HEK293 (cell line): ENCODE data around the gene BICRA.
A peak's percentile ranks its signal among the peaks of the same experiment; 100 is the strongest.

Source experiments
- CTCF ChIA-PET: fragments of 350-600 bp; formaldehyde crosslinking; extraction: SDS; loops from one replicate; lab custom pipeline; 2021; ENCODE audit warnings: antibody characterized with exemption; lab: Yijun Ruan, JAX
- POLR2A ChIA-PET: fragments of 300-600 bp; formaldehyde crosslinking; extraction: SDS; loops from one replicate; lab custom pipeline; 2020; ENCODE audit warnings: antibody characterized with exemption, inconsistent platforms; lab: Yijun Ruan, JAX
- H3K27ac ChIP-seq: fragments of 200-500 bp; sonication (Bioruptor generic); 2 replicates; pipeline ENCODE4 v1.5.1; 2014; ENCODE audit warnings: low read depth, low read length, control low read depth, inconsistent platforms; ENCODE audit errors: extremely low read depth
- H3K36me3 ChIP-seq, 2 experiments: fragments of 200-500 bp in 1 of 2; sonication (Bioruptor generic) in 1 of 2; 1 replicate in 1 of 2; 2 replicates in 1 of 2; pipeline ENCODE4 v1.5.1; 2014 to 2017; ENCODE audit warnings: inconsistent platforms in 2 of 2, low read length in 2 of 2; ENCODE audit not compliant: control insufficient read depth in 2 of 2, insufficient read depth in 1 of 2
- H3K4me1 ChIP-seq: fragments of 200-500 bp; sonication (Bioruptor generic); 2 replicates; pipeline ENCODE4 v1.5.1; 2014; ENCODE audit warnings: mild to moderate bottlenecking, low read length, inconsistent platforms; ENCODE audit not compliant: control insufficient read depth, insufficient read depth
- H3K4me3 ChIP-seq: 2 replicates; pipeline ENCODE4 v1.5.1; 2011; ENCODE audit warnings: low read depth, mild to moderate bottlenecking, control low read depth, low read length, moderate library complexity
- H3K9me3 ChIP-seq: fragments of 200-500 bp; sonication (Bioruptor generic); 2 replicates; pipeline ENCODE4 v1.5.1; 2014; ENCODE audit warnings: low read depth, low read length, inconsistent platforms; ENCODE audit not compliant: control insufficient read depth, insufficient read depth
- GFI1B ChIP-seq: fragments of 450-650 bp; formaldehyde crosslinking; IDR thresholded peaks from 2 replicates; pipeline ENCODE4 v1.5.1; 2016; ENCODE audit warnings: missing biosample characterization, missing genetic modification characterization
- GLIS1 ChIP-seq: fragments of 450-650 bp; formaldehyde crosslinking; IDR thresholded peaks from 2 replicates; pipeline ENCODE4 v1.5.1; 2016; ENCODE audit warnings: missing biosample characterization, missing genetic modification characterization
- KLF1 ChIP-seq: fragments of 450-650 bp; formaldehyde crosslinking; IDR thresholded peaks from 2 replicates; pipeline ENCODE4 v1.5.1; 2016; ENCODE audit warnings: missing biosample characterization, missing genetic modification characterization
- KLF7 ChIP-seq: fragments of 450-650 bp; formaldehyde crosslinking; IDR thresholded peaks from 2 replicates; pipeline ENCODE4 v1.5.1; 2016; ENCODE audit warnings: missing biosample characterization, missing genetic modification characterization, borderline replicate concordance
- SALL2 ChIP-seq: fragments of 450-650 bp; formaldehyde crosslinking; IDR thresholded peaks from 2 replicates; pipeline ENCODE4 v1.5.0; 2017; ENCODE audit warnings: missing biosample characterization, mild to moderate bottlenecking, missing genetic modification characterization, borderline replicate concordance
- SP2 ChIP-seq: fragments of 450-650 bp; formaldehyde crosslinking; IDR thresholded peaks from 2 replicates; pipeline ENCODE4 v1.5.1; 2016; ENCODE audit warnings: missing biosample characterization, missing genetic modification characterization
- WT1 ChIP-seq: fragments of 450-650 bp; formaldehyde crosslinking; IDR thresholded peaks from 2 replicates; pipeline ENCODE4 v1.5.1; 2016; ENCODE audit warnings: missing biosample characterization, missing genetic modification characterization
- ZIC2 ChIP-seq: fragments of 450-650 bp; formaldehyde crosslinking; IDR thresholded peaks from 2 replicates; pipeline ENCODE4 v1.5.1; 2016; ENCODE audit warnings: missing biosample characterization, missing genetic modification characterization
- ZNF140 ChIP-seq: fragments of 450-650 bp; formaldehyde crosslinking; IDR thresholded peaks from 2 replicates; pipeline ENCODE4 v1.5.1; 2016; ENCODE audit warnings: missing biosample characterization, missing genetic modification characterization
- ZNF174 ChIP-seq: fragments of 450-650 bp; formaldehyde crosslinking; IDR thresholded peaks from 2 replicates; pipeline ENCODE4 v1.5.0; 2017; ENCODE audit warnings: missing biosample characterization, mild to moderate bottlenecking, missing genetic modification characterization
- ZNF202 ChIP-seq: fragments of 450-650 bp; formaldehyde crosslinking; IDR thresholded peaks from 2 replicates; pipeline ENCODE4 v1.5.1; 2016; ENCODE audit warnings: missing biosample characterization, missing genetic modification characterization, borderline replicate concordance
- ZNF248 ChIP-seq: fragments of 450-650 bp; formaldehyde crosslinking; IDR thresholded peaks from 2 replicates; pipeline ENCODE4 v1.5.1; 2017; ENCODE audit warnings: missing biosample characterization, missing genetic modification characterization
- ZNF292 ChIP-seq: fragments of 450-650 bp; formaldehyde crosslinking; IDR thresholded peaks from 2 replicates; pipeline ENCODE4 v1.5.1; 2016; ENCODE audit warnings: low read depth, missing biosample characterization, missing genetic modification characterization, borderline replicate concordance
- ZNF544 ChIP-seq: fragments of 450-650 bp; formaldehyde crosslinking; IDR thresholded peaks from 2 replicates; pipeline ENCODE4 v1.5.0; 2017; ENCODE audit warnings: missing biosample characterization, missing genetic modification characterization
- ZNF585B ChIP-seq: fragments of 450-650 bp; formaldehyde crosslinking; IDR thresholded peaks from 2 replicates; pipeline ENCODE4 v1.5.1; 2016; ENCODE audit warnings: missing biosample characterization, missing genetic modification characterization
- ZNF707 ChIP-seq: fragments of 450-650 bp; formaldehyde crosslinking; IDR thresholded peaks from 2 replicates; pipeline ENCODE4 v1.5.1; 2016; ENCODE audit warnings: missing biosample characterization, missing genetic modification characterization
- ZNF776 ChIP-seq: fragments of 450-650 bp; formaldehyde crosslinking; IDR thresholded peaks from 2 replicates; pipeline ENCODE4 v1.5.0; 2017; ENCODE audit warnings: missing biosample characterization, missing genetic modification characterization, borderline replicate concordance
- ZNF791 ChIP-seq: fragments of 450-650 bp; formaldehyde crosslinking; IDR thresholded peaks from 2 replicates; pipeline ENCODE4 v1.5.1; 2016; ENCODE audit warnings: missing biosample characterization, missing genetic modification characterization
- ZNF843 ChIP-seq: fragments of 450-650 bp; formaldehyde crosslinking; IDR thresholded peaks from 2 replicates; pipeline ENCODE4 v1.5.1; 2016; ENCODE audit warnings: missing biosample characterization, missing genetic modification characterization

BICRA gene

GRCh38 chr19:47618771-47619170 is 9.8 kb downstream of the BICRA start:
- Histone ChIP-seq H3K4me3 (no peak overlapping the region), H3K4me1 (no peaks in the 10 kb centered on the region; the same call in 1 of the 2 replicates), H3K9me3 (no peaks in the 10 kb centered on the region), H3K27ac (no peak overlapping the region), H3K36me3 (peaks cover 12 to 19% of the 10 kb centered on the region in 2 experiments; a peak in 2 of 3 replicates)
- CTCF ChIA-PET = no interaction called here
- TF ChIP-seq ZNF248 (no peak), KLF1 (no peak), ZNF544 (tag by site-specific recombination) (no peak), ZNF707 (tag by site-specific recombination) (no peak), KLF7 (tag by site-specific recombination) (no peak)
- POLR2A ChIA-PET = interaction anchor here (1.0 kb wide), 1 partner anchor 15 kb away, joined by 4 read pairs; no protein-coding TSS in a partner anchor

GRCh38 chr19:47619763-47620162 is 10.8 kb downstream of the BICRA start:
- Histone ChIP-seq H3K36me3 (peaks cover 8 to 16% of the 10 kb centered on the region in 2 experiments; a peak in 2 of 3 replicates), H3K4me1 (peaks cover 3% of the 10 kb centered on the region; the same call in 1 of the 2 replicates), H3K9me3 (no peaks in the 10 kb centered on the region), H3K4me3 (no peak overlapping the region), H3K27ac (no peak overlapping the region)
- POLR2A ChIA-PET = interaction anchor here (1.0 kb wide), 1 partner anchor 14 kb away, joined by 4 read pairs; no protein-coding TSS in a partner anchor
- CTCF ChIA-PET = interaction anchor here (0.6 to 1.4 kb wide), 2 partner anchors 9 to 147 kb away, joined by 3 to 4 read pairs; no protein-coding TSS in a partner anchor
- TF ChIP-seq ZNF292 (tag by site-specific recombination) = no peak
- no peak for TF ChIP-seq ZNF791 (tag by site-specific recombination)
- no peak for TF ChIP-seq SALL2 (tag by site-specific recombination)
- no peak for TF ChIP-seq GFI1B
- TF ChIP-seq WT1 (tag by site-specific recombination) = no peak
- TF ChIP-seq ZNF776 (tag by site-specific recombination) = no peak
- TF ChIP-seq ZNF585B = no peak
- TF ChIP-seq ZNF140 (tag by site-specific recombination) = no peak
- no peak for TF ChIP-seq ZNF202

GRCh38 chr19:47623151-47623920 is 14.4 kb downstream of the BICRA start:
- CTCF ChIA-PET = interaction anchor here (0.9 to 1.1 kb wide), 2 partner anchors 18 to 44 kb away, joined by 3 to 8 read pairs; no protein-coding TSS in a partner anchor
- TF ChIP-seq SP2 (tag by site-specific recombination) = no peak
- no peak for TF ChIP-seq ZNF791 (tag by site-specific recombination)
- TF ChIP-seq ZNF174 (tag by site-specific recombination) = no peak
- TF ChIP-seq ZIC2 (tag by site-specific recombination) = peak; percentile 70
- TF ChIP-seq GLIS1 (tag by site-specific recombination) = peak; percentile 92
- no peak for TF ChIP-seq ZNF843 (tag by site-specific recombination)
- TF ChIP-seq, all 188 proteins: peak for 2
- peaks cover 3 to 15% of the 10 kb centered on the region in 2 experiments; a peak in 2 of 3 replicates for H3K36me3 ChIP-seq
- H3K4me3 ChIP-seq = no peak overlapping the region
- POLR2A ChIA-PET = interaction anchor here (0.7 to 1.7 kb wide), 6 partner anchors 10 to 108 kb away, joined by 3 to 6 read pairs (median 4); partner anchors contain the start of gene NAPA
- no peaks in the 10 kb centered on the region for H3K9me3 ChIP-seq
- H3K27ac ChIP-seq = no peak overlapping the region
- peaks cover 3% of the 10 kb centered on the region; the same call in 1 of the 2 replicates for H3K4me1 ChIP-seq
